ENCODE measurements around the gene LSM4. TPM values are rescaled to one million over a fixed set of nuclear protein-coding genes. Genes with fewer than 3 reads are reported as not detected.

LSM4 gene
- total and polyA plus RNA-seq, 10 of the 15 experiments (the other 5 are each of a cell fraction or from before 2014, with no cell fraction given), result 12.6 to 652 (median 217) TPM

DNA sequence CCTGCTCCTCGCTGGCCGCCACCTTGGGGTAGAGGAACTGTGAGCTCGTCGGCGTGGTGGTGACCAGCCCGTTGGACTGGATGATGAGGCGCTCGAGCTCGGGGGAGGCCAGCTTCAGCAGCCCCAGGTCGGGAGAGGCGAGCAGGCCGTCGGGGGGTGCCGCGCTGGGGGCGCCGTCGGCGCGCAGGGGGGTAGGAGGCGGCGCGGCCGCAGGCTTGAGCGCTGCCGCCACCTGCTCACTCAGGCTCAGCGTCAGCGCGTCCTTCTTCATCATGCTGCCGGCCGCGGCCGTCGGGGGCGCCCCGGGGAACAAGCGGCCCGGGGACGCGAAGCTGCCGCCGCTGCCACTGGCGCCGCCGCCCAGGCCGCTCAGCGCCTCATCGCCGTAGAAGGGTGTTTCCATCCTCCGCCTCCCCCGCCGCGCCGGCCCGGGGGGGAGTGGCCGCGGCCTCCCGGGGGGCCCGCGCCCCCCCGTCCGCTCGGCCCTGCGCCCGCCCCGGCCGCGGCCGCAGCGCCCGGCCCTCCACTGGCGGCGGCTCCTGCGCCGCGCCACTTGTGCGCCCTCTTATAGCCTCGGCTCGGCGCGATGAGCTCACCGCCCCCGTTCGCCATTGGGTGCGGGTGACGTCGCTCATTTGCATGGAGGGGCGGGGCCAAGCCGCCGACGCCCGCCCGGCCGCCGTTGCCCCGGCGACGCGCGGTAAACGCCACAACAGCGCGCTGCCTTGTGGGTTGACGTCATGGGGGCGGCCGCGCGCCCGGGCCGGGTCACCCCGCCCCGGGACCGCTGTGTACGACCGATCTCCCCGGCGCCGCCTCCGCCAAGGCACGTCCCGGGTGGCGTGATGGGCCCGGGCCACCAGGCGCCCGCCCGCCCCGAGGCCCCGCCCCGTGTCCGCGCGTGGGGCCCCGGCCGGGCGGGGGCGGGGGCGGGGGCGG, 41.5 kb downstream of the LSM4 start, which contains the start of gene JUND:
Gene JUND (minus strand): TSS at position 541 of the 939 bp plus-strand sequence. CDS start 138 bp downstream, at position 403.
- ATAC-seq (peak; percentile 64), DNase-seq (ENCODE audit: low read depth, low spot score) (peak; percentile 88), FAIRE-seq (peak; percentile 38)
- in situ Hi-C loops (cut with MboI), result no loop called here
- RAD21 ChIA-PET (ENCODE audit: unreplicated experiment), result interaction anchor here (0.5 to 7.1 kb wide), 17 partner anchors 10 to 136 kb away, joined by 3 to 259 read pairs (median 11); partner anchors contain the start of genes LSM4, MPV17L2, PGPEP1 and RAB3A
- Histone ChIP-seq H3K79me2 (ENCODE audit: control insufficient read depth, insufficient read depth, low read length) (peaks cover 40% of the 10 kb centered on the region), H2AFZ (ENCODE audit: control insufficient read depth, low read depth, low read length) (peak within 1 kb of the TSS; percentile 41), H3K9ac (ENCODE audit: control insufficient read depth, insufficient read depth, low read length) (peak within 1 kb of the TSS; percentile 99), H3K9me3 (replicated peaks; ENCODE audit: control insufficient read depth, insufficient read depth, low read length) (no peaks in the 10 kb centered on the region), H3K36me3 (ENCODE audit: control insufficient read depth in 2 of 2, insufficient read depth in 2 of 2, low read length in 1 of 2) (peaks cover 0 to 4% of the 10 kb centered on the region in 2 experiments; a peak in 2 of 4 replicates), H3K27me3 (replicated peaks in 1 of 2; ENCODE audit: control insufficient read depth in 2 of 2, insufficient read depth in 2 of 2, low read length in 1 of 2) (no peaks in the 10 kb centered on the region), H4K20me1 (ENCODE audit: control insufficient read depth, insufficient read depth) (peaks cover 14% of the 10 kb centered on the region), H3K4me2 (ENCODE audit: control insufficient read depth, insufficient read depth) (peak within 1 kb of the TSS; percentile 98), H3K27ac (ENCODE audit: control insufficient read depth, insufficient read depth) (peak within 1 kb of the TSS; percentile 100), H3K4me3 (peak within 1 kb of the TSS; percentile 98), H3K4me1 (ENCODE audit: control insufficient read depth, insufficient read depth, low read length) (peaks cover 31% of the 10 kb centered on the region)
- SMC1A ChIA-PET (ENCODE audit: uncharacterized antibody, unreplicated experiment), result interaction anchor here (1.0 to 6.3 kb wide), 12 partner anchors 10 to 136 kb away, joined by 3 to 176 read pairs (median 18); partner anchors contain the start of genes LSM4 and RAB3A
- WGBS (ENCODE audit: insufficient coverage, insufficient replicate concordance, low lambda C conversion rate, missing lambda C conversion rate), result 3% methylated on average over 97 of the region's 138 CpGs
- no TSS peak for BruUV-seq (replicated peaks)
- CTCF ChIA-PET, result interaction anchor here (0.9 to 14.1 kb wide), 13 partner anchors 8 to 190 kb away, joined by 3 to 516 read pairs (median 49); partner anchors contain the start of genes LSM4 and PGPEP1
- POLR2A ChIA-PET, result interaction anchor here (0.5 to 8.4 kb wide), 33 partner anchors 10 to 1385 kb away, joined by 3 to 206 read pairs (median 5); partner anchors contain the start of genes IL12RB1, LRRC25, LSM4 and MAST3
- intact Hi-C loops (cut with micrococcal nuclease; ENCODE audit: unreplicated experiment), result loop anchor here (1.0 to 2.0 kb wide), 2 partner anchors 9 to 129 kb away; no protein-coding TSS in a partner anchor
- TF ChIP-seq TBL1XR1 (IDR thresholded peaks at IDR 0.05; ENCODE audit: low read depth, low read length) (0 out of 2 replicates have a peak, but pooled peaks have one; percentile 14), JUND (IDR thresholded peaks at IDR 0.05; ENCODE audit: low read depth, low read length) (peak; percentile 88), HDAC6 (IDR thresholded peaks at IDR 0.05; ENCODE audit: unreplicated experiment) (no peak), TAF1 (IDR thresholded peaks at IDR 0.05; ENCODE audit: borderline replicate concordance, low read depth, low read length) (peak; percentile 94), GABPA (IDR thresholded peaks at IDR 0.05; ENCODE audit: low read depth) (no peak), RAD51 (IDR thresholded peaks at IDR 0.05) (no peak), NFXL1 (IDR thresholded peaks at IDR 0.05; ENCODE audit: borderline replicate concordance) (peak; percentile 78; the same call in 1 of the 2 replicates), PAX5 (IDR thresholded peaks at IDR 0.05; ENCODE audit: borderline replicate concordance, low read depth, low read length) (peak; percentile 70; the same call in 1 of the 2 replicates), FOXM1 (IDR thresholded peaks at IDR 0.05; ENCODE audit: low read depth, low read length) (peak; percentile 30; the same call in 1 of the 2 replicates)
- TF ChIP-seq, protein P1, sequence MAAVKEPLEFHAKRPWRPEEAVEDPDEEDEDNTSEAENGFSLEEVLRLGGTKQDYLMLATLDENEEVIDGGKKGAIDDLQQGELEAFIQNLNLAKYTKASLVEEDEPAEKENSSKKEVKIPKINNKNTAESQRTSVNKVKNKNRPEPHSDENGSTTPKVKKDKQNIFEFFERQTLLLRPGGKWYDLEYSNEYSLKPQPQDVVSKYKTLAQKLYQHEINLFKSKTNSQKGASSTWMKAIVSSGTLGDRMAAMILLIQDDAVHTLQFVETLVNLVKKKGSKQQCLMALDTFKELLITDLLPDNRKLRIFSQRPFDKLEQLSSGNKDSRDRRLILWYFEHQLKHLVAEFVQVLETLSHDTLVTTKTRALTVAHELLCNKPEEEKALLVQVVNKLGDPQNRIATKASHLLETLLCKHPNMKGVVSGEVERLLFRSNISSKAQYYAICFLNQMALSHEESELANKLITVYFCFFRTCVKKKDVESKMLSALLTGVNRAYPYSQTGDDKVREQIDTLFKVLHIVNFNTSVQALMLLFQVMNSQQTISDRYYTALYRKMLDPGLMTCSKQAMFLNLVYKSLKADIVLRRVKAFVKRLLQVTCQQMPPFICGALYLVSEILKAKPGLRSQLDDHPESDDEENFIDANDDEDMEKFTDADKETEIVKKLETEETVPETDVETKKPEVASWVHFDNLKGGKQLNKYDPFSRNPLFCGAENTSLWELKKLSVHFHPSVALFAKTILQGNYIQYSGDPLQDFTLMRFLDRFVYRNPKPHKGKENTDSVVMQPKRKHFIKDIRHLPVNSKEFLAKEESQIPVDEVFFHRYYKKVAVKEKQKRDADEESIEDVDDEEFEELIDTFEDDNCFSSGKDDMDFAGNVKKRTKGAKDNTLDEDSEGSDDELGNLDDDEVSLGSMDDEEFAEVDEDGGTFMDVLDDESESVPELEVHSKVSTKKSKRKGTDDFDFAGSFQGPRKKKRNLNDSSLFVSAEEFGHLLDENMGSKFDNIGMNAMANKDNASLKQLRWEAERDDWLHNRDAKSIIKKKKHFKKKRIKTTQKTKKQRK (IDR thresholded peaks at IDR 0.05; ENCODE audit: low read depth, low read length), result no peak
- TF ChIP-seq, protein P2, sequence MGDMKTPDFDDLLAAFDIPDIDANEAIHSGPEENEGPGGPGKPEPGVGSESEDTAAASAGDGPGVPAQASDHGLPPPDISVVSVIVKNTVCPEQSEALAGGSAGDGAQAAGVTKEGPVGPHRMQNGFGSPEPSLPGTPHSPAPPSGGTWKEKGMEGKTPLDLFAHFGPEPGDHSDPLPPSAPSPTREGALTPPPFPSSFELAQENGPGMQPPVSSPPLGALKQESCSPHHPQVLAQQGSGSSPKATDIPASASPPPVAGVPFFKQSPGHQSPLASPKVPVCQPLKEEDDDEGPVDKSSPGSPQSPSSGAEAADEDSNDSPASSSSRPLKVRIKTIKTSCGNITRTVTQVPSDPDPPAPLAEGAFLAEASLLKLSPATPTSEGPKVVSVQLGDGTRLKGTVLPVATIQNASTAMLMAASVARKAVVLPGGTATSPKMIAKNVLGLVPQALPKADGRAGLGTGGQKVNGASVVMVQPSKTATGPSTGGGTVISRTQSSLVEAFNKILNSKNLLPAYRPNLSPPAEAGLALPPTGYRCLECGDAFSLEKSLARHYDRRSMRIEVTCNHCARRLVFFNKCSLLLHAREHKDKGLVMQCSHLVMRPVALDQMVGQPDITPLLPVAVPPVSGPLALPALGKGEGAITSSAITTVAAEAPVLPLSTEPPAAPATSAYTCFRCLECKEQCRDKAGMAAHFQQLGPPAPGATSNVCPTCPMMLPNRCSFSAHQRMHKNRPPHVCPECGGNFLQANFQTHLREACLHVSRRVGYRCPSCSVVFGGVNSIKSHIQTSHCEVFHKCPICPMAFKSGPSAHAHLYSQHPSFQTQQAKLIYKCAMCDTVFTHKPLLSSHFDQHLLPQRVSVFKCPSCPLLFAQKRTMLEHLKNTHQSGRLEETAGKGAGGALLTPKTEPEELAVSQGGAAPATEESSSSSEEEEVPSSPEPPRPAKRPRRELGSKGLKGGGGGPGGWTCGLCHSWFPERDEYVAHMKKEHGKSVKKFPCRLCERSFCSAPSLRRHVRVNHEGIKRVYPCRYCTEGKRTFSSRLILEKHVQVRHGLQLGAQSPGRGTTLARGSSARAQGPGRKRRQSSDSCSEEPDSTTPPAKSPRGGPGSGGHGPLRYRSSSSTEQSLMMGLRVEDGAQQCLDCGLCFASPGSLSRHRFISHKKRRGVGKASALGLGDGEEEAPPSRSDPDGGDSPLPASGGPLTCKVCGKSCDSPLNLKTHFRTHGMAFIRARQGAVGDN (IDR thresholded peaks at IDR 0.05), result peak; percentile 82
